Suprapubic skin (tissue), 4 donors: ENCODE data around the gene CSRNP3. TPM values are rescaled to one million over a fixed set of nuclear protein-coding genes. Genes with fewer than 3 reads are reported as not detected.

Experiments
- DNase-seq, 2 donors: peaks; one replicate each; pipeline ENCODE4 v3.0.0-alpha.2; 2019; ENCODE audit warnings: low spot score in 2 of 2
- H3K27ac ChIP-seq: fragments of 200-600 bp; sonication (generic); one replicate; pipeline ENCODE4 v1.5.1; 2019
- H3K27me3 ChIP-seq: fragments of 200-600 bp; sonication (generic); one replicate; pipeline ENCODE4 v1.5.1; 2019
- H3K36me3 ChIP-seq: fragments of 200-600 bp; sonication (generic); one replicate; pipeline ENCODE4 v1.5.1; 2019
- H3K4me1 ChIP-seq: fragments of 200-600 bp; sonication (generic); one replicate; pipeline ENCODE4 v1.5.1; 2019
- H3K4me3 ChIP-seq: fragments of 200-600 bp; sonication (generic); one replicate; pipeline ENCODE4 v1.5.1; 2019; ENCODE audit warnings: mild to moderate bottlenecking
- H3K9me3 ChIP-seq: fragments of 200-600 bp; sonication (generic); one replicate; pipeline ENCODE4 v1.5.1; 2019
- EP300 ChIP-seq: sonication (generic); formaldehyde crosslinking; IDR thresholded peaks from one replicate; pipeline ENCODE4 v1.6.1; 2017; ENCODE audit warnings: antibody characterized with exemption
- POLR2A ChIP-seq, 2 donors: fragments of 450-650 bp; IDR thresholded peaks; one replicate each; pipeline ENCODE4 v1.6.1; 2017; ENCODE audit warnings: antibody characterized with exemption in 2 of 2, mild to moderate bottlenecking in 2 of 2, moderate library complexity in 2 of 2
- POLR2AphosphoS5 ChIP-seq, 3 donors: sonication (generic); formaldehyde crosslinking; IDR thresholded peaks; one replicate each; pipeline ENCODE4 v1.6.1; 2017; ENCODE audit warnings: antibody characterized with exemption in 3 of 3
- WGBS: methylation state at CpG from one replicate; pipeline ENCODE4 v1.1.5; 2018; 5-methylcytosine and 5-hydroxymethylcytosine counted together
- total RNA-seq, 4 donors: library from RNA; depleted of rRNA; stranded (reverse); fragments of >200 nt; gene quantifications; one replicate each; pipeline ENCODE4 v1.1.0, GENCODE V29; 2016
- TF ChIP-seq, protein P1 (sequence below), 2 donors: fragments of 200-600 bp in 1 of 2; fragments of 450-650 bp in 1 of 2; sonication (generic) in 1 of 2; IDR thresholded peaks; one replicate each; pipeline ENCODE4 v1.5.1; 2016 to 2019; ENCODE audit warnings: antibody characterized with exemption in 2 of 2, mild to moderate bottlenecking in 1 of 2, moderate library complexity in 1 of 2

CSRNP3 gene
- total RNA-seq, 4 donors from 2014 or later = 1.3 to 7.2 (median 4.3) TPM

DNA sequence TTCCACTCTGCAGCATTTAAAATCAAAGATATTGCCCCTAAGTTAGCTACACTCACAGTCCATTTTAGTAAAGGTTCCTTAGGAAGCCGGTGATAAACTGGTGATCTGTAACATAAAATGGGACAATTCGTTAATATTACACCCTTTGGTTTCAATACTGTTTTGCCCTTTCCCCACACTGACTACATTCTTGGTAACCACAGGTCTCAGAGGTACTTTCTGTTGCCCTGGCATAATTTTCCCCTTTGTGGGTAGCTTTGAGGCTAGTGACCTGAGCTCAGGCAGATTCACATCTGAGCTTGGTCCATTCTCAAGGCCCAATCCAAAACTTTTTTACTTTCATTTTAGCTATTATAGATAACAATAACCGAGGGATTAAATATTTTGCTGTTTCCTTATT lies 32.9 kb upstream of the CSRNP3 start:
- TF ChIP-seq, protein P1, sequence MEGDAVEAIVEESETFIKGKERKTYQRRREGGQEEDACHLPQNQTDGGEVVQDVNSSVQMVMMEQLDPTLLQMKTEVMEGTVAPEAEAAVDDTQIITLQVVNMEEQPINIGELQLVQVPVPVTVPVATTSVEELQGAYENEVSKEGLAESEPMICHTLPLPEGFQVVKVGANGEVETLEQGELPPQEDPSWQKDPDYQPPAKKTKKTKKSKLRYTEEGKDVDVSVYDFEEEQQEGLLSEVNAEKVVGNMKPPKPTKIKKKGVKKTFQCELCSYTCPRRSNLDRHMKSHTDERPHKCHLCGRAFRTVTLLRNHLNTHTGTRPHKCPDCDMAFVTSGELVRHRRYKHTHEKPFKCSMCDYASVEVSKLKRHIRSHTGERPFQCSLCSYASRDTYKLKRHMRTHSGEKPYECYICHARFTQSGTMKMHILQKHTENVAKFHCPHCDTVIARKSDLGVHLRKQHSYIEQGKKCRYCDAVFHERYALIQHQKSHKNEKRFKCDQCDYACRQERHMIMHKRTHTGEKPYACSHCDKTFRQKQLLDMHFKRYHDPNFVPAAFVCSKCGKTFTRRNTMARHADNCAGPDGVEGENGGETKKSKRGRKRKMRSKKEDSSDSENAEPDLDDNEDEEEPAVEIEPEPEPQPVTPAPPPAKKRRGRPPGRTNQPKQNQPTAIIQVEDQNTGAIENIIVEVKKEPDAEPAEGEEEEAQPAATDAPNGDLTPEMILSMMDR (IDR thresholded peaks at IDR 0.05) = no peak
- TF ChIP-seq POLR2AphosphoS5 (IDR thresholded peaks at IDR 0.05) (no peak), POLR2A (IDR thresholded peaks at IDR 0.05) (no peak), EP300 (no peak)
- no peak overlapping the region for H3K27ac ChIP-seq
- no peaks in the 10 kb centered on the region for H3K4me1 ChIP-seq
- no peak for DNase-seq
- H3K9me3 ChIP-seq = no peaks in the 10 kb centered on the region
- no peaks in the 10 kb centered on the region for H3K36me3 ChIP-seq
- WGBS = 92% methylated on average over 3 of the region's 3 CpGs
- no peaks in the 10 kb centered on the region for H3K27me3 ChIP-seq
- H3K4me3 ChIP-seq = no peak overlapping the region

GRCh38 chr2:165440367-165440766 lies 29.1 kb upstream of the CSRNP3 start:
- TF ChIP-seq EP300 (no peak), POLR2A (IDR thresholded peaks at IDR 0.05) (no peak), POLR2AphosphoS5 (IDR thresholded peaks at IDR 0.05) (no peak)
- TF ChIP-seq, protein P1 (IDR thresholded peaks at IDR 0.05) = no peak
- Histone ChIP-seq H3K36me3 (no peaks in the 10 kb centered on the region), H3K9me3 (no peaks in the 10 kb centered on the region), H3K27ac (no peak overlapping the region), H3K4me3 (no peak overlapping the region), H3K4me1 (no peaks in the 10 kb centered on the region), H3K27me3 (no peaks in the 10 kb centered on the region)
- DNase-seq = no peak
- 9% methylated on average over 1 of the region's 1 CpG for WGBS

DNA sequence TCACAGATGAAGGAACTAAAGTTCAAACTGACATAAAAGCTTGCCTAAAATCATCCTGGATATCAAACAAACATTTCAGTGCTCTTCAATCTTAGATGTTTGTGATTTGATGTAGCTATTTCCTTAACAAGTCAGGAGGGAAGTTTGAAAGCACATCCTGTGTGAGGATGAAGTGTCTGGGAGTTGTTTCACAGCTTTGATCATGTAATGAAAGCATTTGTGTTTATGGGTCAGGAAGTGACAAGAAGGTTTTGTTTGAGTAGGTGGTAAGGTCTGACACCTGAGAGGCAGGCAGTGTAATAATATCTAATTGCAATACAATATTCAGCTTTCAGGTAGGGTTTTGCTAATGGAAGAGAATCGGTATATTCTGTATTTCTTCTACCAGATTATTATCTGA lies 26.0 kb upstream of the CSRNP3 start:
- H3K27me3 ChIP-seq = no peaks in the 10 kb centered on the region
- no peak overlapping the region for H3K27ac ChIP-seq
- DNase-seq = no peak
- H3K4me1 ChIP-seq = no peaks in the 10 kb centered on the region
- 84% methylated on average over 1 of the region's 1 CpG for WGBS
- TF ChIP-seq EP300 (no peak), POLR2AphosphoS5 (IDR thresholded peaks at IDR 0.05) (no peak), POLR2A (IDR thresholded peaks at IDR 0.05) (no peak)
- TF ChIP-seq, protein P1 (IDR thresholded peaks at IDR 0.05) = no peak
- H3K9me3 ChIP-seq = no peaks in the 10 kb centered on the region
- no peaks in the 10 kb centered on the region for H3K36me3 ChIP-seq
- no peak overlapping the region for H3K4me3 ChIP-seq

- no peak for DNase-seq
- Histone ChIP-seq H3K27ac (no peak overlapping the region), H3K4me3 (no peak overlapping the region), H3K4me1 (no peaks in the 10 kb centered on the region), H3K9me3 (no peaks in the 10 kb centered on the region), H3K36me3 (no peaks in the 10 kb centered on the region), H3K27me3 (no peaks in the 10 kb centered on the region)
- 70% methylated on average over 3 of the region's 3 CpGs for WGBS
- TF ChIP-seq EP300 = no peak
- TF ChIP-seq POLR2A (IDR thresholded peaks at IDR 0.05) = no peak
- TF ChIP-seq POLR2AphosphoS5 (IDR thresholded peaks at IDR 0.05) = no peak
- TF ChIP-seq, protein P1 (IDR thresholded peaks at IDR 0.05) = no peak
These were observed 21.1 kb upstream of the CSRNP3 start for GRCh38 chr2:165448406-165448805.

GRCh38 chr2:165450156-165450555 lies 19.3 kb upstream of the CSRNP3 start:
- Histone ChIP-seq H3K27ac (no peak overlapping the region), H3K4me3 (no peak overlapping the region), H3K9me3 (no peaks in the 10 kb centered on the region), H3K27me3 (no peaks in the 10 kb centered on the region), H3K4me1 (no peaks in the 10 kb centered on the region), H3K36me3 (no peaks in the 10 kb centered on the region)
- DNase-seq = no peak
- WGBS = 24% methylated on average over 1 of the region's 1 CpG
- TF ChIP-seq, protein P1 (IDR thresholded peaks at IDR 0.05) = no peak
- no peak for TF ChIP-seq EP300
- no peak for TF ChIP-seq POLR2A (IDR thresholded peaks at IDR 0.05)
- no peak for TF ChIP-seq POLR2AphosphoS5 (IDR thresholded peaks at IDR 0.05)
